Measurements from ENCODE around the gene MEGF6. TPM values are rescaled to one million over a fixed set of nuclear protein-coding genes. Genes with fewer than 3 reads are reported as not detected.

Gene MEGF6
- total RNA-seq, 4 donors from 2014 or later, result 0.88 to 69.0 (median 36.9) TPM

DNA sequence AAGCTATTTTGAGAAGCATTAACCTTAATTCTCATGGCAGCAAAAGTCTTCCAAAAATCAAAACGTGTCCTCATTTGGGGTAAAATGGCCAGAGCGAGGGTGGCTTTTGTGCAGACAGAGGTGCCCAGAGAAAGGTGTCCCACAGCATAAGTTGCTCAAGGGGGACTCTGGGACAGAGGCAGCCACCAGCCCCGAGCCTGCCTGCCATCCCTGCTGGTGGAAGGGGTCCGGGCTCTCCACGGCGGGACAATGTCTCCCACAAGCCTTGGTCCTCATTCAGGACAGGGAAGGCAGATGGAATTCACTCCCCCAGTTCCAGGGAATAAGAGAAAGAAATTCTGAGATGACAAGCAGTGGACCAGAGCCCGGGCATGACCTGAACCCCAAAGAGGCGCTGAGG lies 169.4 kb downstream of the MEGF6 start:
- no peak overlapping the region for H3K27ac ChIP-seq

DNA sequence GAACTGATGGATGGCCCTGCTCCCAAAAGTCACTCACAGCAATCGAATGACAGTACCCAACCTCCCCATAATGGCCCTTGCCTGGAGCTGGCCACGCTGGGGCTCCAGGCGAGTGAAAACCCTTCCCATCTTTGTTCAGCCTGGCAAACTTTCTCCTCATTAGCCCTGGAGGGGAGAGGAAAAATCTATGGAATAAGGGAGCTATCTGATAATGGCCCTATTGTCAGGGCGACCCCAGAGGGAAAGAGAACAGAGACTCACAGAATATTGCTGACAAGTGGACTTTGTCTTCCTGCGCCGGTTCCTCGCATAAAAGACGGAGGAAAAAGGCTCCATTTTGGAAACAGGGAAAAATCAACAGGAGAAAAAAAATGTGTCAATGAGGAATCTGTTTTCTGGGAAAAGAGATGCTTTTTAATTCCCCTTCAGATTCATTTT lies 169.9 kb downstream of the MEGF6 start:
- Histone ChIP-seq H3K4me3 (no peak overlapping the region), H3K9me3 (no peaks in the 10 kb centered on the region), H3K4me1 (no peaks in the 10 kb centered on the region), H3K27ac (no peak overlapping the region), H3K27me3 (no peaks in the 10 kb centered on the region), H3K36me3 (no peaks in the 10 kb centered on the region)
- no peak for DNase-seq
- TF ChIP-seq POLR2A (IDR thresholded peaks at IDR 0.05), result no peak
- TF ChIP-seq, protein P1, sequence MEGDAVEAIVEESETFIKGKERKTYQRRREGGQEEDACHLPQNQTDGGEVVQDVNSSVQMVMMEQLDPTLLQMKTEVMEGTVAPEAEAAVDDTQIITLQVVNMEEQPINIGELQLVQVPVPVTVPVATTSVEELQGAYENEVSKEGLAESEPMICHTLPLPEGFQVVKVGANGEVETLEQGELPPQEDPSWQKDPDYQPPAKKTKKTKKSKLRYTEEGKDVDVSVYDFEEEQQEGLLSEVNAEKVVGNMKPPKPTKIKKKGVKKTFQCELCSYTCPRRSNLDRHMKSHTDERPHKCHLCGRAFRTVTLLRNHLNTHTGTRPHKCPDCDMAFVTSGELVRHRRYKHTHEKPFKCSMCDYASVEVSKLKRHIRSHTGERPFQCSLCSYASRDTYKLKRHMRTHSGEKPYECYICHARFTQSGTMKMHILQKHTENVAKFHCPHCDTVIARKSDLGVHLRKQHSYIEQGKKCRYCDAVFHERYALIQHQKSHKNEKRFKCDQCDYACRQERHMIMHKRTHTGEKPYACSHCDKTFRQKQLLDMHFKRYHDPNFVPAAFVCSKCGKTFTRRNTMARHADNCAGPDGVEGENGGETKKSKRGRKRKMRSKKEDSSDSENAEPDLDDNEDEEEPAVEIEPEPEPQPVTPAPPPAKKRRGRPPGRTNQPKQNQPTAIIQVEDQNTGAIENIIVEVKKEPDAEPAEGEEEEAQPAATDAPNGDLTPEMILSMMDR (IDR thresholded peaks at IDR 0.05), result no peak
- intact Hi-C loops (cut with DNase I; ENCODE audit: low total_unique reads), result no loop called here

More for the DNA sequence above, 169.4 kb downstream of the MEGF6 start:
- Histone ChIP-seq H3K36me3 (no peaks in the 10 kb centered on the region), H3K4me1 (no peaks in the 10 kb centered on the region), H3K9me3 (no peaks in the 10 kb centered on the region), H3K27me3 (no peaks in the 10 kb centered on the region), H3K4me3 (no peak overlapping the region)
- no peak for TF ChIP-seq POLR2A (IDR thresholded peaks at IDR 0.05)
- TF ChIP-seq, protein P1 (IDR thresholded peaks at IDR 0.05), result no peak
- DNase-seq, result no peak
- intact Hi-C loops (cut with DNase I; ENCODE audit: low total_unique reads), result no loop called here

DNA sequence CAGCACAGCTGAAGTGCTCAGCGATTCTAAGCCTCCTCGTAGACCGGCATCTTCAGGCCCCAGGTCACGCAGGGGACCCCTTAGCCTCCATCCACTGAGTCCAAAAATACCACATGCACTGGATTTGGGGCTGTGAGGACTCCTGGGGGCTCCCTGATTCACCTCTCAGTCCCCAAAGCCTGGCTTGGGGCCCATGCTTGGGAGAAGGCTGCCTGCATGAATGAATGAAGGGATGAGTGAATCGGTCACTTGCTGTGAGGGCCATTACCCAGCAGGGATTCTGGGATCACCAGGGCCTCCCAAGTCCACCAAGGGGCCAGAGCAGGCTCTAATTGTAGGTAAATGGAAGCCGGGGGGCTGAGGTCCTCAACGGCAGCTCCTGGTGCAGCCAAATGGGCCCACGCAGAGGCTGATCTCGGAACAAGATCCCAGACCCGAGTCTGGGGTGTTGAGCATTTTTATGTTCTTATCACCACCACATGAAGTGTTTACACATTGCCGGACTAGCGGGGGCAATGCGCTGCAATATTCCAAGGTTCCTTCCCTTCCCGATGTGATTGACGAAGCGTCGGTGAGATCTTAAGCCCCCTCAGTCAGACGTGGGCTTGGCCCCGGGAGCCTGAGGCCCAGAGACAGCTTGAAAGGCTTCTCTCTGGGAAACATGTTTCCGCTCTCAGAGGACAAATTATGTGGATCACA lies 170.4 kb downstream of the MEGF6 start:
- no peak for DNase-seq
- H3K27ac ChIP-seq, result no peak overlapping the region
- no peaks in the 10 kb centered on the region for H3K27me3 ChIP-seq
- H3K9me3 ChIP-seq, result no peaks in the 10 kb centered on the region
- no peaks in the 10 kb centered on the region for H3K4me1 ChIP-seq
- no peak overlapping the region for H3K4me3 ChIP-seq
- intact Hi-C loops (cut with DNase I; ENCODE audit: low total_unique reads), result no loop called here
- no peaks in the 10 kb centered on the region for H3K36me3 ChIP-seq
- no peak for TF ChIP-seq POLR2A (IDR thresholded peaks at IDR 0.05)
- TF ChIP-seq, protein P1 (IDR thresholded peaks at IDR 0.05), result no peak

DNA sequence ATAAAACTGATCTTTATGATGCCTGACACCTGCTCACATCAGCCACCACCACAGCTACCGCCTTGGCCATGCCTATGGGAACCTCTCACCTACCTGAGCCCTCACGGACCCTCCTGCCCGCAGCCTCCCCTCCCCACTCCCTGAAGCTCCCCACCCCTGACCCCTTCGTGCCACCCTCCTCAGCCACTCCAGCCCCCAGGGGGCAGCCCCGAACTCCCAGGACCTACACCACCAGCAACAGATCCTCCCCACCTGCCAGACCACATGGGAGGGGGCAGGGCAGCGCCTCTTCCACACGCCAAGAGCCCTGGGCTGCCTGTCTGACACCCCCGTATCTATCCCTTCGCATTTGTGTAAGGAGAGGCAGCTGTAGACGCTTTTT lies 171.0 kb downstream of the MEGF6 start:
- Histone ChIP-seq H3K27me3 (no peaks in the 10 kb centered on the region), H3K27ac (no peak overlapping the region)
- intact Hi-C loops (cut with DNase I; ENCODE audit: low total_unique reads), result no loop called here

More for the DNA sequence above, 171.0 kb downstream of the MEGF6 start:
- H3K4me3 ChIP-seq, result no peak overlapping the region
- no peaks in the 10 kb centered on the region for H3K9me3 ChIP-seq
- no peaks in the 10 kb centered on the region for H3K4me1 ChIP-seq
- DNase-seq, result no peak
- no peaks in the 10 kb centered on the region for H3K36me3 ChIP-seq
- no peak for TF ChIP-seq POLR2A (IDR thresholded peaks at IDR 0.05)
- TF ChIP-seq, protein P1 (IDR thresholded peaks at IDR 0.05), result no peak

MicroRNA genes within 50 kb of the gene (microRNA counts, 767-probe panel; counts per million panel counts)
- 0 counts per million in 2 donors for microRNA hsa-miR-551a

Small RNAs within 50 kb of the gene (microRNA-seq; reads per million reads assigned to microRNA genes)
- gene MIR551A (ENCODE audit: borderline microRNAs expressed, borderline replicate concordance), result not detected

Small RNAs within 50 kb of the gene (small RNA-seq; reads per million reads assigned to genes)
- not detected for gene MIR551A

Other genes starting within 250 kb of the MEGF6 start
- gene ARHGEF16, start 156.8 kb downstream of the MEGF6 start, total RNA-seq, result 1 to 10 TPM in 2 of 4 donors, under 1 TPM in 1, not detected in 1; 0.29 to 2.3 (median 1.2) TPM
- gene TPRG1L, start 13.5 kb upstream of the MEGF6 start, total RNA-seq, result 10 to 100 TPM; 18.7 to 43.4 (median 29.6) TPM
- gene WRAP73, start 38.6 kb upstream of the MEGF6 start, total RNA-seq, result 10 to 100 TPM in 3 of 4 donors, 1 to 10 TPM in 1; 4.6 to 31.7 (median 25.0) TPM
- under 1 TPM in 2 of 4 donors, not detected in 2; 0.30 to 0.76 TPM for gene TP73, start 41.0 kb upstream of the MEGF6 start, total RNA-seq
- not detected for gene CCDC27, start 140.9 kb upstream of the MEGF6 start, total RNA-seq
- gene SMIM1, start 161.2 kb upstream of the MEGF6 start, total RNA-seq, result 10 to 100 TPM in 1 of 4 donors, 1 to 10 TPM in 1, not detected in 2; 4.4 to 15.4 TPM
- 10 to 100 TPM; 19.0 to 44.7 (median 37.4) TPM for gene LRRC47, start 185.0 kb upstream of the MEGF6 start, total RNA-seq
- 10 to 100 TPM; 10.5 to 43.2 (median 22.1) TPM for gene CEP104, start 245.7 kb upstream of the MEGF6 start, total RNA-seq
- 10 to 100 TPM in 2 of 4 donors, 1 to 10 TPM in 1, under 1 TPM in 1; 0.51 to 17.9 (median 9.3) TPM for gene DFFB, start 246.0 kb upstream of the MEGF6 start, total RNA-seq

All from uterus (tissue), 4 donors.